ENCODE data around the gene MAEA. TPM values are rescaled to one million over a fixed set of nuclear protein-coding genes. Genes with fewer than 3 reads are reported as not detected.

MAEA gene
- total RNA-seq, 1 donor from 2014 or later = 61.3 TPM

DNA sequence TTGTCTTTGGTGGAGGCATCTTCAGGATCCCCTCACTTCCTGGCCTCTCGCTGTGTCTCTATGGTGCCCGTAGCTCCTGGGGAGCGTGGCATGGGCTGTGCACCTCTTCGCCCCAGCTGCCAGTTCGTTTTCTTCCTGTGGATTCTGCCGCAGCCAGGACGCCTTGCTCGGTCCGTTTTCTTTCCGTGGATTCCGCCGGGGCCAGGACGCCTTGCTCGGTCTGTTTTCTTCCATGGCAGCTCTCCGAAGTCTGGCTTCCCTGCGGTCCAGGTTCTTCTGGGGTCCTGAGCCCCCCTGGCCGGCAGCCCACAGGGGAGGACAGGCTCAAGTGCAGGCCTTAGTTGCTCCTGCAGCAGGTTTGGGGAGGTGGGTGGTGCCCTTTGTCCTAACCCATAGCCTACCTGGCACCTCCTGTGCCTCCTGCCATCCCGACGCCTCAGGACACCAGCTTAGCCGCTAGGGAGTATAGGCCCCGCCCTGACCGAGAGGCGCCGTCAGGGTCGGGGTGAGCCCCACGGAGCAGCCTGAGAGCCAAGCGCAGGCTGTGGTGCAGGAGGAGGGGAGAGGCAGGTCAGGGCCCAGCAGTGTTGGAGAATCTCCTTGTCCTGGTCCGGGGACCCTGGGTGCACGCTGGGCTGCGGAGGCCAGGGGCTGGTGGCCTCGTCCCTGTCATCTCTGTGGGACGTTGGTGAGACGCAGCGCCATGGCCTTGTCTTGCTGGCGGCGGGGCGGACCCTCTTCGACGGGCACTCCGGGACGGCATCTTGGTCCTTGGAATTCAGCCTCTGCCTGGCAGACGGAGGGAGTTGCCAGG lies 84.4 kb downstream of the MAEA start:
- H3K4me1 Mint-ChIP-seq = no peaks in the 10 kb centered on the region
- no peaks in the 10 kb centered on the region for H3K27me3 Mint-ChIP-seq
- H3K27ac Mint-ChIP-seq = no peak overlapping the region
- intact Hi-C loops (cut with micrococcal nuclease) = no loop called here
- peaks cover 4% of the 10 kb centered on the region for H3K36me3 Mint-ChIP-seq (ENCODE audit: low read depth)
- H3K9me3 Mint-ChIP-seq = no peaks in the 10 kb centered on the region
- no peak for DNase-seq
- H3K4me3 Mint-ChIP-seq = no peak overlapping the region

DNA sequence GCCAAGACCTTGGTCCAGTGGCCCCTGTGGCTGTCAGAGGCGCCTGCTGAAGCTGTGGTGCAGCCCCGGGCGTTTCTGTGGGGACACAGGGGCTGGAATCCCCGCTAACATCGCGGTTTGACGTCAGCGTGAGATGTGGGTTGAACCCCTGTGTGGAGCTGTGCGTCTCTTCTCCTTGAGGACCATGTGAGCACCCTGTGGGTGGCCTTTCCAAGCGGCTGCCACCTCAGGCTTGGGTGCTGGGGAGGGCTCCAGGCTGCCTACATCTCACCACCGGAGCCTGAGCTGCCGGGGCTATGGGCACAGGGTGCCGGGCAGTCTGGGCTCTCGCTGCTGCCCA lies 85.0 kb downstream of the MAEA start:
- intact Hi-C loops (cut with micrococcal nuclease) = no loop called here
- no peak for DNase-seq
- Mint-ChIP-seq H3K36me3 (ENCODE audit: low read depth) (peaks cover 4% of the 10 kb centered on the region), H3K9me3 (no peaks in the 10 kb centered on the region), H3K4me3 (no peak overlapping the region), H3K27me3 (no peaks in the 10 kb centered on the region), H3K27ac (no peak overlapping the region), H3K4me1 (no peaks in the 10 kb centered on the region)

DNA sequence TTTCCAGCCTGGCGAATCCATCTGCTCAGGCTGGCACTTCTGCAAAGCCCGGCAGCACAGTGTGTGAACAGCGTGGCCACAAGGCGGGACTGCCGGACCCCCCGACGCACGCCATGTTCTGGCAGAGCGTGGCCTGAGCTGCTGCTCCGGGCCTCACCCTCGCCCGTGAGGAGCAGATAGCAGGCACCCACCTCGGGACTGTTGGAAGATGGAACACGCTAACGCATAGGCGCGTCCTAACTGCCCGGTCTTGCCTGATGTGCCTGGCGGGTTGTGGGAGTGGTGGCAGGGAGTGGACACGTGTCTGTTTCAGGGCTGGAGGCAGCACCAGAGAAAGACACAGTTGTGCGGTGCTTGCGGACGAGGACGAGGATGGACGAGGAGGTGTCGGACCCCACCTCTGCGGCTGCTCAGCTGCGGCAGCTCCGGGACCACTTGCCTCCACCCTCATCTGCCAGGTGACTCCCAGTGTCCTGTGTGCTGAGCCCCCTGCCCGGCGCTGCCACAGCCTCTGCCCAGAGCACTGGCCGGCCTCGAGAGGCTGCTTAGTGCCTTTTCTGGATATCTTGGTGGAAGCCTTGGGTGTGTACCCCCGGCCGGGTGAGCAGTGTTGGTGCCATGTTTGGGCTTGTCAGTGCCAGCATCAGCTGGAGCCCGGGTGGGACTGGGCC lies 85.5 kb downstream of the MAEA start:
- Mint-ChIP-seq H3K4me1 (no peaks in the 10 kb centered on the region), H3K4me3 (no peak overlapping the region), H3K27ac (no peak overlapping the region), H3K36me3 (ENCODE audit: low read depth) (peaks cover 4% of the 10 kb centered on the region), H3K9me3 (no peaks in the 10 kb centered on the region), H3K27me3 (no peaks in the 10 kb centered on the region)
- no peak for DNase-seq
- intact Hi-C loops (cut with micrococcal nuclease) = no loop called here

DNA sequence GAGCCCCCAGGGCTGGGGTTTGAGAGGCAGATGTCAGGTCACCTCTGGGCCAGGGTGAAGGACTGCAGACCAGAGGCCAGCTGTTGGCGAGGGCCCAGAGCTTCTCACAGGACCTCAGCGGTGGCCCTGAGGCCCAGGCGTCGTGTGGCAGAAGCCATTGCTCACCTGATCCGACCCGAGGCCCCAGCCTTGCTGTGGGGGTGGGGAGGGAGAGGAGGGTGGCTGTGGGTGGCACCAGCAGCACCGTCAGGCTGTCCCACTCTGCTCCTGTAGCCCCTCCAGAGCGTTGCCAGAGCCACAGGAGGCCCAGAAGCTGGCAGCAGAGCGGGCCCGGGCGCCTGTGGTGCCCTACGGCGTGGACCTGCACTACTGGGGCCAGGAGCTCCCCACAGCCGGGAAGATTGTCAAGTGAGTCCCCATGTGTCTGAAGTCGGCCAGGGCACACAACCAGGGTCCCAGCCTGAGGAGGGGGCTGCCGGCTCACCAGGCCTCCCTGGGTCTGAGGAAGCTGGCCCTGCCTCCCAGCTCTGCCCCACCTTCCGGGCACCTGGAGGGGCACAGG lies 86.2 kb downstream of the MAEA start:
- no peaks in the 10 kb centered on the region for H3K4me1 Mint-ChIP-seq
- peaks cover 4% of the 10 kb centered on the region for H3K36me3 Mint-ChIP-seq (ENCODE audit: low read depth)
- no peaks in the 10 kb centered on the region for H3K27me3 Mint-ChIP-seq
- H3K27ac Mint-ChIP-seq = no peak overlapping the region
- H3K9me3 Mint-ChIP-seq = no peaks in the 10 kb centered on the region
- intact Hi-C loops (cut with micrococcal nuclease) = no loop called here
- no peak overlapping the region for H3K4me3 Mint-ChIP-seq
- DNase-seq = no peak

DNA sequence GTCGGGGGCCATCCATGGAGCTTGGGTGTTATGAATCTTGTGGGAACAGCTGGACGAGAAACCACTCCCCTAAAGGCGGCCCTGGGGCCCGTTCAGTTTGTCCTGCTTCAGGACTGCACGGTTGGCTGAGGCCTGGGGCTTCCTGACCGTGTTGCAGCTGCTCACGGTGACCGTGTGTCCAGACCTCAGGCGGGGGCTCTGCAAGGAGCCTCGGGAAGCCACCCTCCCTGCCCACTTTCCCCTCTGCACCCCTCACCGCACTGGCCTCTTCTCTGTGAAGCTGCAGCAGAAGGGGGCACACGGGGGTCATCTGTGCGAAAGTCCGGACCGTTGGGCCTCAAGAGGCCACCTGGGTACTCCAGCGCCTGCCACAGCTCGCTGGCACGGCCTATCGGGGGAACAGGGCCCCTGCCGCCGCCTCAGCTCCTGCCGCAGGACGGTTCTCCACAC lies 86.7 kb downstream of the MAEA start:
- no peak for DNase-seq
- intact Hi-C loops (cut with micrococcal nuclease) = no loop called here
- H3K27ac Mint-ChIP-seq = no peak overlapping the region
- H3K4me3 Mint-ChIP-seq = no peak overlapping the region
- H3K4me1 Mint-ChIP-seq = no peaks in the 10 kb centered on the region
- H3K9me3 Mint-ChIP-seq = no peaks in the 10 kb centered on the region
- H3K36me3 Mint-ChIP-seq (ENCODE audit: low read depth) = peaks cover 4% of the 10 kb centered on the region
- H3K27me3 Mint-ChIP-seq = no peaks in the 10 kb centered on the region

DNA sequence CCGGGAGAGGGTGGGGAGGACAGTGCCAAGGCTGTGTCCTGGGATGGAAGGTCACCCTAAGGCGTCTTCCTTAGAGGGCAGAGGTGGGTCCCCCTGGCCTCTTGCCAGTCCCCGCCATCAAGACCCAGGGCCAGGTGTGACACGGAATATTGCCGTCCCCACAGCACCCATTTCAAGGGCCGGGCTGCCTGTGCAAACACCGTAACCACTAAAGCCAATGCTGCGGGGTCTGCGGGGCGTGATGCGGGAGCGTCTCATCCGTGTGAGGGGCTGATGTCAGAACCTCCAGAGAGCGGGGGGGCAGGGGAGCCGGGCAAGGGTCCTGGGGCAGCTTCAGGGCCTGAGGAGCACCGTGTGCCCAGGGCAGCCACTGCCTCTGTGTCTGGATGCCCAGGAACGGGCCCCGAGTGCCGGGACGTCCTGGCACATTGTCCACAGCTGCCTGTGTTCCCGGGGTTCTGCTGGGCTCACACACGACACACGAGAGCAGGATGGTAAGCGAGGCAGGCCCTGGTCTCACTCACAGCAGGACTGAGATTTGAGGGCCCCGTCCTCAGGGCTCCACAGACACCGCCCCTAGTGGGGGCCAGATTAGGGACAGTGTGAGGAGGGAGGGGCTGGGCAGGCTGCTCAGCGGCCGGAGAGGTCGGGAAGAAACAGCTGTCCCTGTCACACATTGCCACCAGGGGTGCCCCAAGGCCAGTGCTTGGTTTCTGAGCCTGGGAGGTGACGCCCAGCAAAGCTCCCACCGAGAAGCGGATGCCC lies 87.3 kb downstream of the MAEA start:
- no peaks in the 10 kb centered on the region for H3K4me1 Mint-ChIP-seq
- no peaks in the 10 kb centered on the region for H3K9me3 Mint-ChIP-seq
- H3K36me3 Mint-ChIP-seq (ENCODE audit: low read depth) = peaks cover 4% of the 10 kb centered on the region
- H3K27ac Mint-ChIP-seq = no peak overlapping the region
- H3K4me3 Mint-ChIP-seq = no peak overlapping the region
- DNase-seq = no peak
- intact Hi-C loops (cut with micrococcal nuclease) = no loop called here
- H3K27me3 Mint-ChIP-seq = no peaks in the 10 kb centered on the region

DNA sequence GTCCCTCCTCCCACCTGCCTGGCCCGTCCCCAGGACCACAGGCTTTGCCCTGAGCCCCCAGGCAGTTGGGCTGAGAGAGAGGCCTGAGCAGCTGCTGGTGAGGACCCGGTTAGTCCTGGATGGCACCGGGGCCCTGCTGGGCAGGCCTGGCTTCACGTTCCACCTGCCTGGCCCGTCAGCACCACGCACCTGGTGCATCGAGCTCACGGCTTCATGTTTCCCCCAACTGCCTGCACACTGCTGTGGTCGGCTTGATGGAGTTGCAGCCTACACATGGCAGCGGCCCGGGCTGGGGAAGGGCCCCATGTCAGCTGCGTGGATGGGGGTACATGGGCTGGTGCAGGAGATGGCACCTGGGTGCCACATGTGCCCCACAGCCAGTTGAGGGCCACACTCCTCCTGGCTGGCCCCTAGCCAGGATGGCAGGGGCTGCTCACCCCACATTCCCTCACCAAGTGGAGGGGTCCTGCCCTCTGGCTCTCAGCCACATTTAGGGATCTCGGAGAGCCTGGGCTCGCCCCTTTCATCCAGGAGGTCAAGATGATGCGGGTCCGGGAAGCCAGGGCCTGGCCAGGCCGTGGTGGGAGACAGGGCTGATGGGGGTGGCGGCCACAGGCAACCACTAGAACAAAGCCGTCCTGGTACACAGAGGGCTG lies 88.0 kb downstream of the MAEA start:
- Mint-ChIP-seq H3K27me3 (no peaks in the 10 kb centered on the region), H3K4me1 (no peaks in the 10 kb centered on the region), H3K4me3 (no peak overlapping the region), H3K36me3 (ENCODE audit: low read depth) (peaks cover 1% of the 10 kb centered on the region), H3K27ac (no peak overlapping the region), H3K9me3 (no peaks in the 10 kb centered on the region)
- intact Hi-C loops (cut with micrococcal nuclease) = no loop called here
- DNase-seq = no peak

DNA sequence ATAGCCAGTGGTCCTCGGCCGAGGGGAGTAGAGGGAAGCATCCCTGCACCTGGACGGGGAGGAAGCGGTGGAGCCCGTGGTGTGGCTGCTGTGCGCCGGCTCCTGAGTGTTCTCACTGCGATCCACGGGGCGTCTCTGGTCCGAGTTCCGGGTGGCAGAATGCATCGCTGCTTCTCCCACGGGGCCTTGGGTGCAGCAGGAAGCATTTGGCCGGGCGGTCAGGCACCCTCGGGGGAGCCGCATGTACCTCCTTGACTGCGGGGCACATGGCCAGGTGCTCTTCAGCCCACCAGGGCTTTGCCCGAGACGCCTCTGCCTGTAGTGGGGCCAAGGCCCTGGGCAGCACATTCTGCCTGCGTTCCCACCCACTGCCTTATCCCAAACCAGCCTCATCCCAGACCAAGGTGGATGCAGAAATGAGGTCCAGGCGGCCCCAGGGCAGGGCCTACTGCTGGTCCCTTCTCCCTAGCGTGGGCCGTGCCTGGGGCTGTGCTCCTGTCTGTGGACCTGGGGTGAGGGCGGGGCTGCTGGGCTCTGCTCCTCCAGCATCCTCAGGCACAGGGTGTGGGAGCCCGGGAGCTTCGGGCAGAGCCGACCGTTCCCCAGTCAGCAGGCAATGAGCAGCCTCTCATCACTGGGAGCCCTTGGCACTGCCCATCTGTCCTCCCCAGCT lies 89.0 kb downstream of the MAEA start:
- Mint-ChIP-seq H3K4me3 (no peak overlapping the region), H3K27me3 (no peaks in the 10 kb centered on the region), H3K4me1 (no peaks in the 10 kb centered on the region), H3K27ac (no peak overlapping the region), H3K36me3 (ENCODE audit: low read depth) (peaks cover 1% of the 10 kb centered on the region), H3K9me3 (no peaks in the 10 kb centered on the region)
- no peak for DNase-seq
- intact Hi-C loops (cut with micrococcal nuclease) = no loop called here

DNA sequence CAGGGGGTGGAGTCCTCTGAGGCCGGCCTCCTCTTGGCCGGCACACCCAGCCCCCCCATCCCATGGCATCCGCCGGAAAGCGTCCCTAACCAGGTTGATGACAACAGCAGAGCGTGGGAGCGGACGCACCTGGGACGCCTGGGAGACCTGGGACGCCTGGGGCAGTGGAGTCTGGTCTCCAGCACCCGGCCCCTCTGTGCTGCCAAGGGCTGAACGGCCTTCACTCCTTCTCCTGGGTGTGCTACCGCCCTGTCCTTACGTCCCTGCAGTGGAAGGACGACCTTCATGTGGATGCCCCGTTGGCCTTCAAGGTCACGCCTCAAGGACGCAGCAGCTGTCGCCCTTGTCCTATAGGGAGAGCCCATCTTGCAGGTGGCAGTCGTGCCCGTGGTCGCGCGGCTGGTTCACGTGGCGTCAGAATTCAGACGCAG lies 89.7 kb downstream of the MAEA start:
- H3K9me3 Mint-ChIP-seq = no peaks in the 10 kb centered on the region
- H3K4me1 Mint-ChIP-seq = no peaks in the 10 kb centered on the region
- H3K27me3 Mint-ChIP-seq = no peaks in the 10 kb centered on the region
- no peak overlapping the region for H3K4me3 Mint-ChIP-seq
- H3K36me3 Mint-ChIP-seq (ENCODE audit: low read depth) = peaks cover 1% of the 10 kb centered on the region
- no peak overlapping the region for H3K27ac Mint-ChIP-seq
- no peak for DNase-seq
- intact Hi-C loops (cut with micrococcal nuclease) = no loop called here

DNA sequence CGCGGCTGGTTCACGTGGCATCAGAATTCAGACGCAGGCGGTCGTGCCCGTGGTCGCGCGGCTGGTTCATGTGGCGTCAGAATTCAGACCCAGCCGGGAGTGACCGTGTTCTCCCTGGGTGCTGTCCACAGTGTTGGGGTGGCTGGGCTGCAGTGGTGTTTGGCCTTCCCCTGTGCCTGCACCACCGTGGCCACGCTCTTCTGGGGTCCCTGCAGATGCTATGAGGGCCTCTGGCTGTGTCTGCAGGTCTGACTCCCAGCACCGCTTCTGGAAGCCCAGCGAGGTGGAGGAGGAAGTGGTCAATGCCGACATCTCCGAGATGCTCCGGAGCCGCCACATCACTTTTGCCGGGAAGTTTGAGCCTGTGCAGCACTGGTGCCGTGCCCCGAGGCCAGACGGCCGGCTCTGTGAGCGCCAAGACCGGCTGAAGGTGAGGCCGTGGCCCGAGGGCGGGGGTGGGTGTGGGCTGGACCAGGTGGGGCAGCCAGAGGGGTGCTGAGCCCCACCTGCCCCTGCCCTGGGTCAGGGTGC lies 90.2 kb downstream of the MAEA start:
- H3K27me3 Mint-ChIP-seq = no peaks in the 10 kb centered on the region
- intact Hi-C loops (cut with micrococcal nuclease) = no loop called here
- H3K4me1 Mint-ChIP-seq = no peaks in the 10 kb centered on the region
- DNase-seq = no peak
- no peak overlapping the region for H3K4me3 Mint-ChIP-seq
- peaks cover 1% of the 10 kb centered on the region for H3K36me3 Mint-ChIP-seq (ENCODE audit: low read depth)
- no peaks in the 10 kb centered on the region for H3K9me3 Mint-ChIP-seq
- H3K27ac Mint-ChIP-seq = no peak overlapping the region

DNA sequence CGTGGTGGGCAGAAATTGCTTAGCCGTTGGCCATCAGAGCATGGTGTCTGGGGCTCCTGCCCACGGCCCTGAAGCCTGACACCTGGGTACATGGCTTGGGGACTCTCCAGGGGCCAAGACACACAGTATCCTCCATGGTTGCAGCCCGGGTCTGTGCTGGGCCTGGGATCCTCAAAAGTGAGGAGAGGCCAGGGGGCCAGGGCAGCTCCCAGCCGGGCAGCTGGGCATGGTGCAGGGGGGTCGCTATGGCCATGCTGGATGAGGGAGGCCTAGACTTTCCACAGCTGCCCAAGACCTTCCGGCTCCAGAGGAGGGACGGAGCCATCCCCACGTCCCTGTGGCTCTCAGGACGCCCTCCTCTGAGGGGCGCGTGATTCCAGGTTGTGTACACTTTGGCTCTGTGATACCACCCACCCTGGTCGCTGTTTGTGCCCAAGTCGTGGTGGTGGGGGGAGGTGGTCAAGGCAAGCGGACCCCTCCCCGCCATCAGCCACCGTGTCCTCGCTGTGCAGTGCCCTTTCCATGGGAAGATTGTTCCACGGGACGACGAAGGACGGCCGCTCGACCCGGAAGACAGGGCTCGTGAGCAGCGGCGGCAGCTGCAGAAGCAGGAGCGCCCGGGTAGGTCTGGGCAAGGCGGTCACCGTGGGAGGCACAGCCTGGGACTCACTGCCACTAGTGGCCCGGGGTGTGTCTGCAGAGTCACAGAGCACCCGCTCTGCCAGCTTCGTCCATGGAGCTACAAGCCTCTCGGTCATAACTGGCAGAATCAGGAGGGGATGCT lies 90.9 kb downstream of the MAEA start:
- intact Hi-C loops (cut with micrococcal nuclease) = no loop called here
- H3K9me3 Mint-ChIP-seq = no peaks in the 10 kb centered on the region
- no peak for DNase-seq
- H3K4me3 Mint-ChIP-seq = no peak overlapping the region
- H3K36me3 Mint-ChIP-seq (ENCODE audit: low read depth) = no peaks in the 10 kb centered on the region
- H3K4me1 Mint-ChIP-seq = no peaks in the 10 kb centered on the region
- H3K27ac Mint-ChIP-seq = no peak overlapping the region
- H3K27me3 Mint-ChIP-seq = no peaks in the 10 kb centered on the region

DNA sequence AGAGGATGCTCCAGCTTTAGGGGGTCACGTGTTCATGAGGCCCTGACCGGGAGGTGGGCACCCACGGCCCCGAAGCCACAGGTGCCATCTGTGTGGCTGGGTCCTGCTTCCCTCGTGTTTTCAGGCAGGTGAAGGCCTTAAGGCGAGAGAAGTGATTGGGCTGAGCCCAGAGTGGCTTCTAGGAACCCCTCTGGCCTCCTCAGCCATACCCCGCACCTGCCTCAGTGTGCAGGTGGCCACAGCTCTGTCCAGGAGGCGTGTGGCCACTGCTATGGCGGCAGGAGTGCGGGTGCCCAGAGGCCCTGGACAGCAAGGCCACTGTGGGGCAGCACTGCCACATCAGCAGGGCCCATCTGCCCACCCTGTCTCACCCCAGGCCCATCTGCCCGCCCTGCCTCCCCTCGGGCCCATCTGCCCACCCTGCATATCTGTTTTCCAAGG lies 91.5 kb downstream of the MAEA start:
- no peak overlapping the region for H3K4me3 Mint-ChIP-seq
- no peaks in the 10 kb centered on the region for H3K9me3 Mint-ChIP-seq
- no peak overlapping the region for H3K27ac Mint-ChIP-seq
- no peak for DNase-seq
- H3K27me3 Mint-ChIP-seq = no peaks in the 10 kb centered on the region
- no peaks in the 10 kb centered on the region for H3K36me3 Mint-ChIP-seq (ENCODE audit: low read depth)
- H3K4me1 Mint-ChIP-seq = no peaks in the 10 kb centered on the region
- intact Hi-C loops (cut with micrococcal nuclease) = no loop called here

Measured in activated CD4-positive, alpha-beta T cell treated with anti-CD3 and anti-CD28 coated beads, Interleukin-2, amount 10 ng/mL, durations not matched to agents 24 days and 14 days (primary cell).